Keratinocyte (primary cell): ENCODE data around the gene ARHGAP24. TPM values are rescaled to one million over a fixed set of nuclear protein-coding genes. Genes with fewer than 3 reads are reported as not detected.

Experiments
- DNase-seq: peaks from one replicate; pipeline ENCODE4 v3.0.0-alpha.2; 2011; ENCODE audit warnings: low read depth, missing footprints, low spot score
- FAIRE-seq: peaks from 2 replicates; lab custom pipeline; 2011; peaks lifted over from hg19 to GRCh38; lab: Jason Lieb, UNC
- H2AFZ ChIP-seq: 2 replicates; pipeline ENCODE4 v1.6.0; 2012; ENCODE audit warnings: low read length, control low read depth, inconsistent platforms; ENCODE audit not compliant: control insufficient read depth
- H3K27ac ChIP-seq: 2 replicates; pipeline ENCODE4 v1.5.1; 2011; ENCODE audit warnings: low read length; ENCODE audit not compliant: control insufficient read depth, insufficient read depth
- H3K27me3 ChIP-seq: 3 replicates; pipeline ENCODE4 v1.6.0; 2011; ENCODE audit warnings: low read length; ENCODE audit not compliant: control insufficient read depth, insufficient read depth; ENCODE audit errors: extremely low read depth
- H3K36me3 ChIP-seq, 2 experiments: 2 replicates in 1 of 2; 3 replicates in 1 of 2; pipeline ENCODE4 v1.5.1; 2011; ENCODE audit warnings: low read length in 2 of 2, mild to moderate bottlenecking in 1 of 2; ENCODE audit not compliant: control insufficient read depth in 2 of 2, insufficient read depth in 2 of 2; ENCODE audit errors: extremely low read depth in 1 of 2
- H3K4me1 ChIP-seq: 3 replicates; pipeline ENCODE4 v1.5.1; 2011; ENCODE audit warnings: low read length; ENCODE audit not compliant: control insufficient read depth, insufficient read depth; ENCODE audit errors: extremely low read depth
- H3K4me2 ChIP-seq: 3 replicates; pipeline ENCODE4 v1.6.0; 2011; ENCODE audit warnings: low read depth, low read length; ENCODE audit not compliant: control insufficient read depth, insufficient read depth; ENCODE audit errors: extremely low read depth
- H3K4me3 ChIP-seq, 3 experiments: fragments of 200-600 bp in 1 of 3; sonication (generic) in 1 of 3; 2 replicates in 2 of 3; 3 replicates in 1 of 3; pipeline ENCODE4 v1.5.1; 2011 to 2016; ENCODE audit warnings: low read length in 3 of 3, mild to moderate bottlenecking in 3 of 3, control low read depth in 2 of 3, inconsistent platforms in 1 of 3, low read depth in 1 of 3, mixed read lengths in 1 of 3, mixed run types in 1 of 3, moderate library complexity in 1 of 3; ENCODE audit not compliant: control insufficient read depth in 2 of 3, insufficient read depth in 2 of 3; ENCODE audit errors: extremely low read depth in 1 of 3
- H3K79me2 ChIP-seq: 2 replicates; pipeline ENCODE4 v1.6.0; 2012; ENCODE audit warnings: low read length; ENCODE audit not compliant: control insufficient read depth, insufficient read depth
- H3K9ac ChIP-seq: 3 replicates; pipeline ENCODE4 v1.6.0; 2011; ENCODE audit warnings: low read length; ENCODE audit not compliant: control insufficient read depth, insufficient read depth; ENCODE audit errors: extremely low read depth
- H3K9me1 ChIP-seq: 3 replicates; pipeline ENCODE4 v1.6.0; 2011; ENCODE audit warnings: low read length; ENCODE audit not compliant: control insufficient read depth, insufficient read depth; ENCODE audit errors: extremely low read depth
- H3K9me3 ChIP-seq: 2 replicates; pipeline ENCODE4 v1.5.1; 2012; ENCODE audit warnings: low read depth, low read length; ENCODE audit not compliant: control insufficient read depth
- H4K20me1 ChIP-seq: 3 replicates; pipeline ENCODE4 v1.6.0; 2011; ENCODE audit warnings: low read length; ENCODE audit not compliant: control insufficient read depth, insufficient read depth; ENCODE audit errors: extremely low read depth
- CTCF ChIP-seq, 3 experiments: IDR thresholded peaks in 1 of 3; conservative IDR thresholded peaks in 1 of 3; optimal IDR thresholded peaks in 1 of 3; 2 replicates in 2 of 3; 3 replicates in 1 of 3; pipeline versions ENCODE3 to v1.5.1; 2011; ENCODE audit warnings: low read length in 3 of 3, mild to moderate bottlenecking in 3 of 3, moderate library complexity in 2 of 3, control low read depth in 1 of 3, inconsistent platforms in 1 of 3; ENCODE audit not compliant: insufficient read depth in 2 of 3; ENCODE audit errors: extremely low read depth in 1 of 3
- EZH2 ChIP-seq: IDR thresholded peaks from one replicate; pipeline ENCODE4 v1.6.1; 2012; ENCODE audit warnings: inconsistent platforms, mild to moderate bottlenecking, low read length, moderate library complexity
- dilution Hi-C: fragments of 300-500 bp; cut with MboI; formaldehyde crosslinking; loops from one replicate; pipeline ENCODE4 v1.7.0; 2020; ENCODE audit warnings: low sequenced_read_pairs; ENCODE audit not compliant: extremely low pct_ligation_motif_present
- polyA plus RNA-seq, 5 experiments: library from polyadenylated mRNA; depleted of rRNA in 3 of 5; stranded (reverse) in 3 of 5; stranded (forward) in 1 of 5; unstranded in 1 of 5; fragments of >200 nt; gene quantifications; 1 replicate in 1 of 5; 2 replicates in 3 of 5; 3 replicates in 1 of 5; pipeline versions ENCODE4 v1.2.1 to v1.2.3, GENCODE V29; 2011 to 2012; ENCODE audit warnings: missing spikeins in 2 of 5, low read depth in 1 of 5, low replicate concordance in 1 of 5

The ARHGAP24 gene
- polyA plus RNA-seq, 1 donor (not counting 4 experiments of a cell fraction or from before 2014, with no cell fraction given): 0.87 TPM

- Histone ChIP-seq H3K4me1 (no peaks in the 10 kb centered on the region), H3K36me3 (no peaks in the 10 kb centered on the region), H2AFZ (no peak overlapping the region), H3K4me3 (no peak overlapping the region), H4K20me1 (no peaks in the 10 kb centered on the region), H3K27me3 (no peaks in the 10 kb centered on the region), H3K9ac (no peak overlapping the region), H3K9me3 (no peaks in the 10 kb centered on the region), H3K79me2 (no peaks in the 10 kb centered on the region), H3K27ac (no peak overlapping the region), H3K4me2 (no peak overlapping the region), H3K9me1 (no peaks in the 10 kb centered on the region)
- DNase-seq (no peak), FAIRE-seq (no peak)
- no peak for TF ChIP-seq CTCF (optimal IDR thresholded peaks at IDR 0.05 in 1 of 3, IDR thresholded peaks at IDR 0.05 in 1 of 3, conservative IDR thresholded peaks at IDR 0.05 in 1 of 3; ENCODE audit: extremely low read depth in 1 of 3, insufficient read depth in 2 of 3, low read length in 3 of 3)
- TF ChIP-seq EZH2: no peak
- dilution Hi-C loops: no loop called here
These were observed 465.2 kb downstream of the ARHGAP24 start for GRCh38 chr4:85940151-85940550.

GRCh38 chr4:85942107-85942506, 467.2 kb downstream of the ARHGAP24 start:
- no peak overlapping the region for H2AFZ ChIP-seq
- H3K4me3 ChIP-seq: no peak overlapping the region
- no peaks in the 10 kb centered on the region for H3K9me3 ChIP-seq
- H3K4me2 ChIP-seq: no peak overlapping the region
- DNase-seq: no peak
- H3K4me1 ChIP-seq: no peaks in the 10 kb centered on the region
- no peak for TF ChIP-seq EZH2
- TF ChIP-seq CTCF (optimal IDR thresholded peaks at IDR 0.05 in 1 of 3, IDR thresholded peaks at IDR 0.05 in 1 of 3, conservative IDR thresholded peaks at IDR 0.05 in 1 of 3; ENCODE audit: extremely low read depth in 1 of 3, insufficient read depth in 2 of 3, low read length in 3 of 3): no peak
- no peak overlapping the region for H3K9ac ChIP-seq
- H3K36me3 ChIP-seq: no peaks in the 10 kb centered on the region
- FAIRE-seq: no peak
- H3K9me1 ChIP-seq: no peaks in the 10 kb centered on the region
- dilution Hi-C loops: no loop called here
- no peaks in the 10 kb centered on the region for H3K79me2 ChIP-seq
- H3K27ac ChIP-seq: no peak overlapping the region
- H4K20me1 ChIP-seq: no peaks in the 10 kb centered on the region
- H3K27me3 ChIP-seq: no peaks in the 10 kb centered on the region
